Measurements from ENCODE around the gene REEP1.

GRCh38 chr2:86185517-86186212 lies 151.8 kb downstream of the REEP1 start:
- no peak for TF ChIP-seq CTCF (conservative IDR thresholded peaks at IDR 0.05; ENCODE audit: low read depth, low read length)
- TF ChIP-seq POLR2A (IDR thresholded peaks at IDR 0.05; ENCODE audit: low read depth, low read length): no peak
- no peak for TF ChIP-seq USF2 (IDR thresholded peaks at IDR 0.05; ENCODE audit: low read depth, low read length)
- TF ChIP-seq BHLHE40 (IDR thresholded peaks at IDR 0.05; ENCODE audit: low read depth, low read length): no peak
- TF ChIP-seq RAD21 (IDR thresholded peaks at IDR 0.05; ENCODE audit: low read length): no peak
- TF ChIP-seq MXI1 (IDR thresholded peaks at IDR 0.05; ENCODE audit: borderline replicate concordance, low read depth, low read length): no peak

All from IMR-90 (cell line).